HepG2 (cell line): ENCODE data around the gene APOC4. TPM values are rescaled to one million over a fixed set of nuclear protein-coding genes. Genes with fewer than 3 reads are reported as not detected.

ENCODE experiments used
- ELK4 ChIP-seq: sonication (generic); formaldehyde crosslinking; IDR thresholded peaks from 2 replicates; pipeline ENCODE4 v1.9.0; 2021; ENCODE audit warnings: missing genetic modification reagents, borderline replicate concordance
- FOXP1 ChIP-seq, 2 experiments: fragments of 450-650 bp in 1 of 2; IDR thresholded peaks; 2 replicates each; pipeline ENCODE4 v1.6.1; 2017 to 2018; ENCODE audit warnings: antibody characterized with exemption in 1 of 2
- HES4 ChIP-seq: sonication (generic); formaldehyde crosslinking; IDR thresholded peaks from 2 replicates; pipeline ENCODE4 v1.9.0; 2021; ENCODE audit warnings: mild to moderate bottlenecking, missing genetic modification reagents, borderline replicate concordance
- HNRNPH1 ChIP-seq: fragments of 200-400 bp; formaldehyde crosslinking; optimal IDR thresholded peaks from 2 replicates; pipeline ENCODE3; 2017; ENCODE audit warnings: mild to moderate bottlenecking, low read depth, low read length
- ISX ChIP-seq: sonication (generic); formaldehyde crosslinking; conservative IDR thresholded peaks from 2 replicates; pipeline ENCODE4 v1.5.0; 2020; ENCODE audit warnings: missing genetic modification reagents
- PITX1 ChIP-seq: sonication (generic); formaldehyde crosslinking; IDR thresholded peaks from 2 replicates; pipeline ENCODE4 v1.5.1; 2020; ENCODE audit warnings: mild to moderate bottlenecking, missing genetic modification reagents
- RAD51 ChIP-seq: fragments of 450-650 bp; IDR thresholded peaks from 2 replicates; pipeline ENCODE4 v1.6.1; 2016; ENCODE audit warnings: borderline replicate concordance
- RBAK ChIP-seq: sonication (generic); formaldehyde crosslinking; IDR thresholded peaks from 2 replicates; pipeline ENCODE4 v1.5.1; 2020; ENCODE audit warnings: mild to moderate bottlenecking, missing genetic modification reagents
- SMARCE1 ChIP-seq: fragments of 450-650 bp; IDR thresholded peaks from 2 replicates; pipeline ENCODE4 v1.6.1; 2017; ENCODE audit warnings: borderline replicate concordance
- THAP11 ChIP-seq: IDR thresholded peaks from 2 replicates; pipeline ENCODE4 v1.6.1; 2016; ENCODE audit warnings: missing biosample characterization, missing genetic modification reagents
- THRA ChIP-seq: sonication (generic); formaldehyde crosslinking; IDR thresholded peaks from 2 replicates; pipeline ENCODE4 v1.4.0; 2020; ENCODE audit warnings: missing genetic modification reagents, borderline replicate concordance
- ZEB1 ChIP-seq: IDR thresholded peaks from 2 replicates; pipeline ENCODE4 v1.6.1; 2012; ENCODE audit warnings: mild to moderate bottlenecking, low read depth, inconsistent platforms; ENCODE audit not compliant: insufficient replicate concordance
- ZHX2 ChIP-seq, 2 experiments: sonication (generic) in 1 of 2; formaldehyde crosslinking in 1 of 2; IDR thresholded peaks; 2 replicates each; pipeline versions ENCODE4 v1.6.1 to v1.9.0; 2014 to 2022; ENCODE audit warnings: antibody characterized with exemption in 1 of 2, borderline replicate concordance in 1 of 2, inconsistent platforms in 1 of 2, low read depth in 1 of 2, missing genetic modification reagents in 1 of 2
- ZNF24 ChIP-seq: fragments of 450-650 bp; IDR thresholded peaks from 2 replicates; pipeline ENCODE4 v1.6.1; 2017; ENCODE audit warnings: antibody characterized with exemption, mild to moderate bottlenecking
- ZNF256 ChIP-seq: sonication (generic); formaldehyde crosslinking; conservative IDR thresholded peaks from 2 replicates; pipeline ENCODE4 v1.4.0; 2020; ENCODE audit warnings: missing genetic modification reagents
- ZNF510 ChIP-seq: sonication (generic); formaldehyde crosslinking; IDR thresholded peaks from 2 replicates; pipeline ENCODE4 v1.4.0; 2020; ENCODE audit warnings: low read depth, mild to moderate bottlenecking, missing genetic modification reagents
- ZNF552 ChIP-seq: sonication (generic); formaldehyde crosslinking; IDR thresholded peaks from 2 replicates; pipeline ENCODE4 v1.9.0; 2022; ENCODE audit warnings: missing genetic modification reagents, mild to moderate bottlenecking, borderline replicate concordance
- ZNF580 ChIP-seq: IDR thresholded peaks from 2 replicates; pipeline ENCODE4 v1.6.1; 2016; ENCODE audit warnings: low read depth, borderline replicate concordance
- ZNF768 ChIP-seq: sonication (generic); formaldehyde crosslinking; IDR thresholded peaks from 2 replicates; pipeline ENCODE4 v1.4.0; 2020; ENCODE audit warnings: missing genetic modification reagents
- polyA plus RNA-seq, 8 experiments: library from polyadenylated mRNA; depleted of rRNA in 3 of 8; stranded (reverse) in 7 of 8; unstranded in 1 of 8; fragments of >200 nt; fragmentation: Illumina TruSeq in 4 of 8; extraction: Trizol in 4 of 8; gene quantifications; 2 replicates each; pipeline versions ENCODE4 v1.2.1 to v1.2.3, GENCODE V29; 2011 to 2016; ENCODE audit warnings: low read depth in 4 of 8, missing spikeins in 1 of 8, mixed read lengths in 1 of 8; ENCODE audit not compliant: insufficient read depth in 1 of 8
- total RNA-seq, 5 experiments: library from RNA; depleted of rRNA; stranded (reverse); fragments of >200 nt; fragmentation: Illumina TruSeq; extraction: Trizol; gene quantifications; 2 replicates each; pipeline ENCODE4 v1.2.3, GENCODE V29; 2016; ENCODE audit warnings: low read depth in 1 of 5

The APOC4 gene
- total and polyA plus RNA-seq, 2 of the 13 experiments (the other 11 are each of a cell fraction or from before 2014, with no cell fraction given) = 0.46 TPM; not detected in 1

- TF ChIP-seq THRA (CRISPR knock-in tag) (peak; percentile 92), ZNF24 (0 out of 2 replicates have a peak, but pooled peaks have one; percentile 44), ELK4 (CRISPR knock-in tag) (no peak), ZNF510 (CRISPR knock-in tag) (peak; percentile 71; the same call in 1 of the 2 replicates), SMARCE1 (no peak), THAP11 (CRISPR knock-in tag) (peak; percentile 64), HES4 (CRISPR knock-in tag) (no peak), ZEB1 (no peak), ZNF768 (peak; percentile 54), ZNF552 (CRISPR knock-in tag) (peak; percentile 20; the same call in 1 of the 2 replicates), ISX (CRISPR knock-in tag) (no peak), ZHX2 (IDR thresholded peaks at IDR 0.05; ENCODE audit: low read depth) (no peak; the same call in 1 of the 2 replicates), ZHX2 (CRISPR knock-in tag; IDR thresholded peaks at IDR 0.05; ENCODE audit: borderline replicate concordance) (no peak), HNRNPH1 (peak; percentile 56), PITX1 (CRISPR knock-in tag) (peak; percentile 46; the same call in 1 of the 2 replicates), RAD51 (no peak), ZNF580 (peak; percentile 67; the same call in 1 of the 2 replicates), RBAK (no peak), ZNF256 (CRISPR knock-in tag) (no peak), FOXP1 (IDR thresholded peaks at IDR 0.05) (no peak), FOXP1 (CRISPR knock-in tag; IDR thresholded peaks at IDR 0.05) (peak; percentile 25; the same call in 1 of the 2 replicates)
These were observed 38.2 kb upstream of the APOC4 start (continued) for GRCh38 chr19:44903602-44904425.
